ENCODE data around the gene TSG101.

GRCh38 chr11:18461909-18462308 lies 64.8 kb downstream of the TSG101 start:
- TF ChIP-seq CTCF (IDR thresholded peaks at IDR 0.05 in 4 of 5, conservative IDR thresholded peaks at IDR 0.05 in 1 of 5) (no peak), POLR2A (IDR thresholded peaks at IDR 0.05) (no peak)
